K562 (cell line): ENCODE results near the gene CRLF1. TPM values are rescaled to one million over a fixed set of nuclear protein-coding genes. Genes with fewer than 3 reads are reported as not detected.

ENCODE experiments used
- BRF1 ChIP-seq: IDR thresholded peaks from 3 replicates; pipeline ENCODE4 v1.6.1; 2011; ENCODE audit warnings: borderline replicate concordance, mild to moderate bottlenecking; ENCODE audit not compliant: insufficient read length; ENCODE audit errors: extremely low read depth
- E4F1 ChIP-seq: fragments of 250-450 bp; sonication (Bioruptor Pico); IDR thresholded peaks from 2 replicates; pipeline ENCODE4 v1.5.0; 2021; ENCODE audit warnings: mild to moderate bottlenecking, borderline replicate concordance
- FOXJ2 ChIP-seq: fragments of 200-800 bp; sonication (Bioruptor generic); IDR thresholded peaks from 2 replicates; pipeline ENCODE4 v1.6.1; 2016; ENCODE audit warnings: missing genetic modification characterization, missing compliant biosample characterization
- HMGN3 ChIP-seq: IDR thresholded peaks from 2 replicates; pipeline ENCODE4 v1.6.1; 2011; ENCODE audit warnings: borderline replicate concordance, low read depth, mild to moderate bottlenecking, mixed read lengths, low read length; ENCODE audit not compliant: insufficient read length; ENCODE audit errors: extremely low read depth
- KLF13 ChIP-seq: fragments of 450-650 bp; IDR thresholded peaks from 2 replicates; pipeline ENCODE4 v1.6.1; 2016; ENCODE audit warnings: missing genetic modification characterization, low read depth, mild to moderate bottlenecking, missing compliant biosample characterization, moderate library complexity, borderline replicate concordance
- L3MBTL2 ChIP-seq: fragments of 450-650 bp; IDR thresholded peaks from 2 replicates; pipeline ENCODE4 v1.6.1; 2016; ENCODE audit warnings: mild to moderate bottlenecking, moderate library complexity
- MAX ChIP-seq: sonication (generic); formaldehyde crosslinking; IDR thresholded peaks from 2 replicates; pipeline ENCODE4 v1.9.0; 2022; ENCODE audit warnings: mild to moderate bottlenecking, missing genetic modification reagents
- MEF2A ChIP-seq: IDR thresholded peaks from 2 replicates; pipeline ENCODE4 v1.6.1; 2011; ENCODE audit warnings: low read depth, mild to moderate bottlenecking, low read length, moderate library complexity; ENCODE audit not compliant: control insufficient read depth
- MLX ChIP-seq, 2 experiments: fragments of 450-650 bp in 1 of 2; sonication (generic) in 1 of 2; formaldehyde crosslinking; conservative IDR thresholded peaks; 2 replicates each; pipeline versions ENCODE4 v1.4.0 to v1.8.1; 2020 to 2022; ENCODE audit warnings: mild to moderate bottlenecking in 1 of 2, missing genetic modification reagents in 1 of 2
- RAD51 ChIP-seq: fragments of 450-650 bp; IDR thresholded peaks from 2 replicates; pipeline ENCODE4 v1.7.1; 2016; ENCODE audit warnings: low read depth, mild to moderate bottlenecking, borderline replicate concordance
- RFX7 ChIP-seq: fragments of 250-450 bp; sonication (Bioruptor Pico); IDR thresholded peaks from 2 replicates; pipeline ENCODE4 v1.5.1; 2021; ENCODE audit warnings: mild to moderate bottlenecking
- TEAD2 ChIP-seq: fragments of 450-650 bp; IDR thresholded peaks from 2 replicates; pipeline ENCODE4 v1.6.1; 2016; ENCODE audit warnings: missing genetic modification characterization, control low read depth, missing compliant biosample characterization
- XRCC5 ChIP-seq: fragments of 200-400 bp; formaldehyde crosslinking; IDR thresholded peaks from 2 replicates; pipeline ENCODE4 v1.6.1; 2017; ENCODE audit warnings: low read depth, mild to moderate bottlenecking, low read length
- ZFP30 ChIP-seq: fragments of 250-450 bp; sonication (Bioruptor Pico); IDR thresholded peaks from 2 replicates; pipeline ENCODE4 v1.8.0; 2022; ENCODE audit warnings: moderate library complexity, mild to moderate bottlenecking, inconsistent platforms, borderline replicate concordance
- ZNF133 ChIP-seq: fragments of 250-450 bp; sonication (Bioruptor Pico); IDR thresholded peaks from 2 replicates; pipeline ENCODE4 v1.4.0; 2020; ENCODE audit warnings: mild to moderate bottlenecking
- ZNF695 ChIP-seq: fragments of 450-650 bp; formaldehyde crosslinking; IDR thresholded peaks from 2 replicates; pipeline ENCODE4 v1.4.0; 2020; ENCODE audit warnings: mild to moderate bottlenecking, moderate library complexity
- polyA plus RNA-seq, 8 experiments: library from polyadenylated mRNA; depleted of rRNA in 4 of 8; stranded (reverse) in 5 of 8; unstranded in 3 of 8; fragments of >200 nt; fragmentation: Nextera tagmentation in 2 of 8; fragmentation: Illumina TruSeq in 1 of 8; extraction: Ambion mirVana in 2 of 8; extraction: Trizol in 1 of 8; gene quantifications; 2 replicates each; pipeline versions ENCODE4 v1.2.1 to v1.2.3, GENCODE V29; 2011 to 2014; ENCODE audit warnings: inconsistent platforms in 1 of 8, missing spikeins in 1 of 8
- total RNA-seq, 7 experiments: library from RNA; depleted of rRNA in 6 of 7; stranded (reverse); fragments of >200 nt in 6 of 7; fragmentation: Illumina TruSeq in 2 of 7; extraction: Trizol in 2 of 7; gene quantifications; 2 replicates each; pipeline versions ENCODE4 v1.2.1 to v1.2.3, GENCODE V29; 2011 to 2021; ENCODE audit warnings: low replicate concordance in 1 of 7
- TF ChIP-seq, protein P1 (sequence below): fragments of 150-350 bp; conservative IDR thresholded peaks from 2 replicates; pipeline ENCODE4 v1.6.1; 2014; ENCODE audit warnings: low read length
- TF ChIP-seq, protein P2 (sequence below): fragments of 450-650 bp; IDR thresholded peaks from 2 replicates; pipeline ENCODE4 v1.6.1; 2016

The CRLF1 gene
- total and polyA plus RNA-seq, 9 of the 15 experiments (the other 6 are each of a cell fraction or from before 2014, with no cell fraction given) = 0.85 to 3.6 (median 1.7) TPM

GRCh38 chr19:18590273-18591272 lies 16.0 kb downstream of the CRLF1 start (continued):
- TF ChIP-seq, protein P1, sequence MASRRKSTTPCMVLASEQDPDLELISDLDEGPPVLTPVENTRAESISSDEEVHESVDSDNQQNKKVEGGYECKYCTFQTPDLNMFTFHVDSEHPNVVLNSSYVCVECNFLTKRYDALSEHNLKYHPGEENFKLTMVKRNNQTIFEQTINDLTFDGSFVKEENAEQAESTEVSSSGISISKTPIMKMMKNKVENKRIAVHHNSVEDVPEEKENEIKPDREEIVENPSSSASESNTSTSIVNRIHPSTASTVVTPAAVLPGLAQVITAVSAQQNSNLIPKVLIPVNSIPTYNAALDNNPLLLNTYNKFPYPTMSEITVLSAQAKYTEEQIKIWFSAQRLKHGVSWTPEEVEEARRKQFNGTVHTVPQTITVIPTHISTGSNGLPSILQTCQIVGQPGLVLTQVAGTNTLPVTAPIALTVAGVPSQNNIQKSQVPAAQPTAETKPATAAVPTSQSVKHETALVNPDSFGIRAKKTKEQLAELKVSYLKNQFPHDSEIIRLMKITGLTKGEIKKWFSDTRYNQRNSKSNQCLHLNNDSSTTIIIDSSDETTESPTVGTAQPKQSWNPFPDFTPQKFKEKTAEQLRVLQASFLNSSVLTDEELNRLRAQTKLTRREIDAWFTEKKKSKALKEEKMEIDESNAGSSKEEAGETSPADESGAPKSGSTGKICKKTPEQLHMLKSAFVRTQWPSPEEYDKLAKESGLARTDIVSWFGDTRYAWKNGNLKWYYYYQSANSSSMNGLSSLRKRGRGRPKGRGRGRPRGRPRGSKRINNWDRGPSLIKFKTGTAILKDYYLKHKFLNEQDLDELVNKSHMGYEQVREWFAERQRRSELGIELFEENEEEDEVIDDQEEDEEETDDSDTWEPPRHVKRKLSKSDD = no peak
- no peak for TF ChIP-seq RFX7 (CRISPR knock-in tag)
- no peak for TF ChIP-seq ZFP30 (CRISPR knock-in tag)
- no peak for TF ChIP-seq RAD51
- TF ChIP-seq KLF13 (tag) = peak; percentile 58; the same call in 1 of the 2 replicates
- TF ChIP-seq, protein P2, sequence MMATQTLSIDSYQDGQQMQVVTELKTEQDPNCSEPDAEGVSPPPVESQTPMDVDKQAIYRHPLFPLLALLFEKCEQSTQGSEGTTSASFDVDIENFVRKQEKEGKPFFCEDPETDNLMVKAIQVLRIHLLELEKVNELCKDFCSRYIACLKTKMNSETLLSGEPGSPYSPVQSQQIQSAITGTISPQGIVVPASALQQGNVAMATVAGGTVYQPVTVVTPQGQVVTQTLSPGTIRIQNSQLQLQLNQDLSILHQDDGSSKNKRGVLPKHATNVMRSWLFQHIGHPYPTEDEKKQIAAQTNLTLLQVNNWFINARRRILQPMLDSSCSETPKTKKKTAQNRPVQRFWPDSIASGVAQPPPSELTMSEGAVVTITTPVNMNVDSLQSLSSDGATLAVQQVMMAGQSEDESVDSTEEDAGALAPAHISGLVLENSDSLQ = 0 out of 2 replicates have a peak, but pooled peaks have one; percentile 8
- TF ChIP-seq E4F1 (CRISPR knock-in tag) = no peak
- no peak for TF ChIP-seq ZNF695 (CRISPR knock-in tag)
- no peak for TF ChIP-seq MEF2A
- no peak for TF ChIP-seq TEAD2
- TF ChIP-seq HMGN3 = no peak
- peak; percentile 34; the same call in 1 of the 2 replicates for TF ChIP-seq XRCC5
- TF ChIP-seq FOXJ2 (tag) = no peak; the same call in 1 of the 2 replicates
- TF ChIP-seq BRF1 = no peak
- no peak for TF ChIP-seq MLX (CRISPR knock-in tag; conservative IDR thresholded peaks at IDR 0.05)
- no peak for TF ChIP-seq ZNF133 (CRISPR knock-in tag)
- peak; percentile 82 for TF ChIP-seq L3MBTL2
- TF ChIP-seq MAX (CRISPR knock-in tag) = peak; percentile 62
